Psoas muscle (tissue), 8 donors: ENCODE data around the gene SPTBN4. TPM values are rescaled to one million over a fixed set of nuclear protein-coding genes. Genes with fewer than 3 reads are reported as not detected.
A peak's percentile ranks its signal among the peaks of the same experiment; 100 is the strongest.

Experiments
- ATAC-seq, 4 donors: fragments of 200-7000 bp; cut with Tn5 transposase; one replicate each; pipeline ENCODE4 v1.9.1; 2020; ENCODE audit warnings: moderate library complexity in 3 of 4, mild to moderate bottlenecking in 2 of 4
- DNase-seq, 2 donors: peaks; one replicate each; pipeline ENCODE4 v3.0.0-alpha.2; 2020
- H3K27ac ChIP-seq: fragments of 200-600 bp; one replicate; pipeline ENCODE4 v1.8.0; 2022
- H3K27me3 ChIP-seq, 3 donors: fragments of 200-600 bp in 1 of 3; one replicate each; pipeline versions ENCODE4 v1.6.1 to v1.8.0; 2013 to 2022; ENCODE audit warnings: low read length in 2 of 3, mild to moderate bottlenecking in 2 of 3, moderate library complexity in 1 of 3; ENCODE audit not compliant: insufficient read depth in 3 of 3
- H3K36me3 ChIP-seq, 2 donors: fragments of 200-600 bp in 1 of 2; one replicate each; pipeline versions ENCODE4 v1.6.1 to v1.8.0; 2013 to 2022; ENCODE audit warnings: low read depth in 1 of 2, mild to moderate bottlenecking in 1 of 2, moderate library complexity in 1 of 2; ENCODE audit not compliant: insufficient read depth in 1 of 2
- H3K4me1 ChIP-seq: fragments of 200-600 bp; one replicate; pipeline ENCODE4 v1.8.0; 2022
- H3K4me3 ChIP-seq: fragments of 200-600 bp; one replicate; pipeline ENCODE4 v1.8.0; 2022; ENCODE audit warnings: mild to moderate bottlenecking
- H3K9me3 ChIP-seq: fragments of 200-600 bp; one replicate; pipeline ENCODE4 v1.8.0; 2022
- WGBS, 3 donors: extraction: QIAGEN DNeasy Blood & Tissue Kit; methylation state at CpG; one replicate each; pipeline versions ENCODE4 v1.1.6 to v1.1.7; 2013; 5-methylcytosine and 5-hydroxymethylcytosine counted together
- intact Hi-C, 2 donors: fragments of 100-400 bp; cut with DNase I; formaldehyde crosslinking; loops; one replicate each; pipeline versions ENCODE4 v1.11.0 to v1.14.2; 2022
- polyA plus RNA-seq, 3 donors: library from polyadenylated mRNA; stranded (reverse); fragments of 200-250 nt; gene quantifications; one replicate each; pipeline ENCODE4 v1.2.3, GENCODE V29; 2013
- total RNA-seq, 4 donors: library from RNA; stranded (reverse); fragmentation: NEBNext Ultra II Directional in 2 of 4; extraction: Animal tissue kit (Norgen Biotek cat#: 25700) in 2 of 4; gene quantifications; one replicate each; pipeline versions ENCODE4 v1.2.1 to v1.2.4, GENCODE V29; 2021 to 2023
- TF ChIP-seq, protein P1 (sequence below): fragments of 200-600 bp; IDR thresholded peaks from one replicate; pipeline ENCODE4 v1.8.0; 2022; ENCODE audit warnings: antibody characterized with exemption
- donor health status: healthy with polysubstance abuse.
- donor health status: DM: no; HTN: no; CAD: no; lungs with moderate emphysema.
- donor health status: Bipolar disorder and iron deficiency.
- donor health status: healthy.
- donor health status: DM: yes; HTN: yes; CAD: no.
- donor health status: DM: no; HTN: no; CAD: no.
- donor health status: DM: no; HTN: no; CAD: no.
- donor health status: DM: yes; HTN: yes; CAD: no.

SPTBN4 gene
- total and polyA plus RNA-seq, 7 donors, result 0.66 to 4.7 (median 2.8) TPM

DNA sequence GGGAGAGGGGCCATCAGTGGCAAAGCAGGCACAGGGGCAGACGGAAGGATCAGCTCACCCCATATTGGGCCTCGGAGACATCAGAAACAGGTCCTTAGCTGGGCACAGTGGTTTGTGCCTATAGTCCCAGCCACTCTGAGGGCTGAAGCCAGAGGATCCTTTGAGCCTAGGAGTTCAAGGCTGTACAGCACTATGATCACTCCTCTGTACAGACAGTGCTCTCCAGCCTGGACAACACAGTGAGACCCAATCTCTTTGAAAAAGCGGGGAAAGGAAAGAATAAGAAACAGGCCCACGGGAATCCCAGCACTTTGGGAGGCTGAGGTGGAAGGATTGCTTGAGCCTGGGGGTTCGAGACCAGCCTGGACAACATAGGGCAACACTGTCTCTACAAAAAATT lies 47.0 kb upstream of the SPTBN4 start:
- intact Hi-C loops, result loop anchor here (2.0 kb wide), 2 partner anchors 23 to 45 kb away; partner anchors contain the start of gene BLVRB (in 1 of the 2)
- Histone ChIP-seq H3K27ac (no peak overlapping the region), H3K36me3 (peaks cover 0 to 21% of the 10 kb centered on the region in 2 donors), H3K4me1 (peaks cover 33% of the 10 kb centered on the region), H3K4me3 (no peak overlapping the region), H3K9me3 (no peaks in the 10 kb centered on the region), H3K27me3 (no peaks in the 10 kb centered on the region)
- 76 to 87% (median 87%) methylated on average over 5 of the region's 5 CpGs for WGBS, 3 donors
- TF ChIP-seq, protein P1, sequence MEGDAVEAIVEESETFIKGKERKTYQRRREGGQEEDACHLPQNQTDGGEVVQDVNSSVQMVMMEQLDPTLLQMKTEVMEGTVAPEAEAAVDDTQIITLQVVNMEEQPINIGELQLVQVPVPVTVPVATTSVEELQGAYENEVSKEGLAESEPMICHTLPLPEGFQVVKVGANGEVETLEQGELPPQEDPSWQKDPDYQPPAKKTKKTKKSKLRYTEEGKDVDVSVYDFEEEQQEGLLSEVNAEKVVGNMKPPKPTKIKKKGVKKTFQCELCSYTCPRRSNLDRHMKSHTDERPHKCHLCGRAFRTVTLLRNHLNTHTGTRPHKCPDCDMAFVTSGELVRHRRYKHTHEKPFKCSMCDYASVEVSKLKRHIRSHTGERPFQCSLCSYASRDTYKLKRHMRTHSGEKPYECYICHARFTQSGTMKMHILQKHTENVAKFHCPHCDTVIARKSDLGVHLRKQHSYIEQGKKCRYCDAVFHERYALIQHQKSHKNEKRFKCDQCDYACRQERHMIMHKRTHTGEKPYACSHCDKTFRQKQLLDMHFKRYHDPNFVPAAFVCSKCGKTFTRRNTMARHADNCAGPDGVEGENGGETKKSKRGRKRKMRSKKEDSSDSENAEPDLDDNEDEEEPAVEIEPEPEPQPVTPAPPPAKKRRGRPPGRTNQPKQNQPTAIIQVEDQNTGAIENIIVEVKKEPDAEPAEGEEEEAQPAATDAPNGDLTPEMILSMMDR, result no peak
- DNase-seq, result no peak
- ATAC-seq, result no peak

DNA sequence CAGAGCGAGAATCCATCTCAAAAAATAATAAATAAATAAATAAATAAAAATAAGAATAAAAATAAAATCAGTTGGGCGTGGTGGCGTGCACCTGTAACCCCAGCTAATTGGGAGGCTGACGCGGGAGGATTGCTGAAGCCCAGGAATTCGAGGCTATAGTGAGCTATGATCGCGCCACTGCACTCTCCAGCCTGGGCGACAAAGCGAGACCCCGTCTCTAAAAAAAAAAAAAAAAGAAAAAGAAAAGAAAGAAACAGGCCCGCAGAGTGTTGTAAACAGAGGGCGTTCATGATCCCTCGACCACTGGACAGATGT lies 46.4 kb upstream of the SPTBN4 start:
- Histone ChIP-seq H3K36me3 (peaks cover 0 to 21% of the 10 kb centered on the region in 2 donors), H3K4me1 (peaks cover 32% of the 10 kb centered on the region), H3K27me3 (no peaks in the 10 kb centered on the region), H3K27ac (peak overlapping the region; percentile 99), H3K4me3 (peak overlapping the region; percentile 88), H3K9me3 (no peaks in the 10 kb centered on the region)
- intact Hi-C loops, result loop anchor here (2.0 kb wide), 2 partner anchors 22 to 44 kb away; partner anchors contain the start of gene BLVRB (in 1 of the 2)
- WGBS, 3 donors, result 55 to 61% (median 59%) methylated on average over 14 of the region's 14 CpGs
- no peak for DNase-seq
- TF ChIP-seq, protein P1, result no peak
- no peak for ATAC-seq

DNA sequence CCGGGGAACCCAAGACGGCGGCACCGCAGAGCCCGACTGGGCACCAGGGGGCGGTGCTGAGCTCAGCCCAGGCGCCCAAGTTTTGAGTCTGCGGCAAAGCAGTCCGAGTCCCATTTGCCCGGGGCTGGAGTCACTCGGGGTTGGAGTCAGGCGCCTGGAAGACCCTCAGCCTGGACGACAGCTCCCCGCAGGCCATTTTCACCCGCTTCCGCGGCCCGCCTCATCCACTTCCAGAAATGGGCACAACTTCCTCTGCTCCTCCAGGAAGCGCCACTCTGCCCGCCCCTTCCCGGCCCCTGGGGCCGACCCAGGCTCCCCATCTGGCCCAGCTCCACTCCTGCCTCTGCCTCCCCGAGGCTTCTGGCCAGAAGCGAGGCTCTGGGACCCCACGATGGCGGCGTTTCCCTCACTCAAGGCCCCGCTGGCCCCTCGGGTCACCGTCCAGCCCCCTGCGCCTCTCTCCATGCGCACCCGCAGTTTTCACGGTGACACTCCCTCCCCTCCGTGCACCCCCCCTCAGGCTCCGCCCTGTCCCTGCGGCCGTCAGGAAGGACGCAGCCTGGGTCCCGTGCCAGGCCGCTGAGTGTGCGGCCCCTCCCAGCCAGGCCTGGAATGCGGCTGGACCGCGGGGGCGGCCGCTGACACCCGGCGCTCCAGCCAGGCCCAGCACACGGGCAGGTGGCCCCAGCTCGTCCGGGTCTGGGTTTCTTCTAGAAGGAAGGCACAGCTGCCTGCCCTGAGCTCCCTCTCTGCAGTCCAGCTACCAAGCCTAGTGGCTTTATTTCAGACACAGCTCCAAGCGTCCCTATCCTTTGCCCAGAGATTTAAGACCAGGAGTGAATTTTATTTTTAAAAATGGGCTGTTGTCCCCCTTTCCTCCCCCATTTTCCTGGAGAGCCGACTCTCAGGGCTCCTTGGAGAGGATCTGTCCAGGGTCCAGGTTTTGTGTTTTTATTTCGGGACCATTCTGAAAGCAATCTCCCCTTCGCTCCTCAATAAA lies 45.7 kb upstream of the SPTBN4 start:
- Histone ChIP-seq H3K4me3 (peak overlapping the region; percentile 88), H3K36me3 (peaks cover 0 to 21% of the 10 kb centered on the region in 2 donors), H3K27ac (peak overlapping the region; percentile 99), H3K4me1 (peaks cover 32% of the 10 kb centered on the region), H3K27me3 (no peaks in the 10 kb centered on the region), H3K9me3 (no peaks in the 10 kb centered on the region)
- intact Hi-C loops, result loop anchor here (2.0 kb wide), 2 partner anchors 22 to 44 kb away; partner anchors contain the start of gene BLVRB (in 1 of the 2)
- 1% methylated on average over 53 to 56 of the region's 56 CpGs for WGBS, 3 donors
- ATAC-seq (peak; percentile 82 to 86 (median 84)), DNase-seq (peak; percentile 97 to 98)
- TF ChIP-seq, protein P1, result peak; percentile 93

DNA sequence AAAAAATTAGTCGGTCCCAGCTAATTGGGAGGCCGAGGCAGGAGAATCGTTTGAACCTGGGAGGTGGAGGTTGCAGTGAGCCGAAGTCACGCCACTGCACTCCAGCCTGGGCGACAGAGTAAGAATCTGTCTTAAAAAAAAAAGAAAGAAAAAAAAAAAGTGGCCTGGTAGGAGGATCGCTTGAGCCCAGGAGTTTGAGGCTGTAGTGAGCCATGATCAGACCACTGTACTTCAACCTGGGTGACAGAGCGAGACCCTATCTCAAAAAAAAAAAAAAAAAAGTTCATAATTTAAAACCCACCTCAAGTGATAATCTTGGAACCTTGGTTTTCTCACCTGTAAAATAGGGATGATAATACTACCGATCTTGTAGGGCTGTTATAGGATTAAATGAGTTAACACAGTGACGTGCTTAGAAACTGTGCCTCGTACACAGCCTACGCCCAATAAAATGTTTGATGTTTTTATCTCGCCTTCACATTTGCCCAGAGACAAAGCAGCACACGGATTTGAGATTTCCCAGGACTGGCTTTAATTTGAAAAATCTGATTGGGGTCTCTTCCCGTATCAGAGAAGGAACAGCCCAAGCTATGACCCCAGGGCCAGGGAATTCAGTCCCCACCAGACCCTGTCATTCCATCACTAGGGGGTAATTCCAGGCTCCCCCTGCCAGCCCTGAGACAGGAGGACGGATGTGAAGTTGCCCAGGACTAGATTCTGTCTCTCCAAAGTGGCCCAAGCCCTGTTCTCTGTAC lies 44.6 kb upstream of the SPTBN4 start:
- H3K4me1 ChIP-seq, result peaks cover 29% of the 10 kb centered on the region
- H3K27ac ChIP-seq, result peak overlapping the region; percentile 99
- no peaks in the 10 kb centered on the region for H3K9me3 ChIP-seq
- TF ChIP-seq, protein P1, result no peak
- peaks cover 0 to 21% of the 10 kb centered on the region in 2 donors for H3K36me3 ChIP-seq
- DNase-seq (no peak), ATAC-seq (no peak)
- H3K4me3 ChIP-seq, result peak overlapping the region; percentile 88
- intact Hi-C loops, result loop anchor here (2.0 kb wide), 2 partner anchors 21 to 43 kb away; partner anchors contain the start of gene BLVRB (in 1 of the 2)
- H3K27me3 ChIP-seq, result no peaks in the 10 kb centered on the region
- WGBS, 3 donors, result 63 to 72% (median 66%) methylated on average over 16 of the region's 16 CpGs
